Cerebellar cortex (tissue), 1 donor: ENCODE results near the gene DLG1.
A peak's percentile ranks its signal among the peaks of the same experiment; 100 is the strongest.

Experiments
- DNase-seq: peaks from one replicate; pipeline ENCODE4 v3.0.0-alpha.2; 2015; ENCODE audit warnings: low spot score

Gene DLG1

GRCh38 chr3:196997311-196997710, 301.1 kb downstream of the DLG1 start:
- no peak for DNase-seq

- DNase-seq = no peak
Measured at GRCh38 chr3:196996454-196997265, 301.8 kb downstream of the DLG1 start.

GRCh38 chr3:196995646-196996355, 302.6 kb downstream of the DLG1 start:
- peak; percentile 50 for DNase-seq

GRCh38 chr3:196995027-196995426, 303.4 kb downstream of the DLG1 start:
- DNase-seq = no peak

GRCh38 chr3:196994056-196994455, 304.4 kb downstream of the DLG1 start:
- DNase-seq = no peak
